AG09309 (cell line): Measurements from ENCODE around the gene ZNF385C.
"Not testable (repeated sequence)": the region's sequence is repeated elsewhere in the genome, so short reads cannot be mapped to it uniquely, and the experiment has no call there.

Experiments
- DNase-seq: peaks from one replicate; pipeline ENCODE4 v3.0.0-alpha.2; 2010; ENCODE audit warnings: low read depth
- H3K4me3 ChIP-seq: 2 replicates; pipeline ENCODE4 v1.5.1; 2011; ENCODE audit warnings: mild to moderate bottlenecking, low read depth, low read length, moderate library complexity; ENCODE audit not compliant: control insufficient read depth
- CTCF ChIP-seq: IDR thresholded peaks from 2 replicates; pipeline ENCODE4 v1.5.1; 2011; ENCODE audit warnings: mild to moderate bottlenecking, low read depth, low read length, inconsistent platforms; ENCODE audit not compliant: insufficient read depth, control insufficient read depth; ENCODE audit errors: missing control alignments

Gene ZNF385C

GRCh38 chr17:42010898-42011516 lies 87.3 kb downstream of the ZNF385C start:
- no peak for DNase-seq
- no peak overlapping the region for H3K4me3 ChIP-seq
- no peak for TF ChIP-seq CTCF

GRCh38 chr17:42010266-42010680 lies 88.0 kb downstream of the ZNF385C start:
- H3K4me3 ChIP-seq, DNase-seq: not testable (repeated sequence)

- DNase-seq = no peak
- peak; percentile 17 for TF ChIP-seq CTCF
- no peak overlapping the region for H3K4me3 ChIP-seq
Measured at GRCh38 chr17:42009170-42009569, 89.1 kb downstream of the ZNF385C start.

GRCh38 chr17:42005166-42005565 lies 93.1 kb downstream of the ZNF385C start:
- TF ChIP-seq CTCF = no peak
- no peak overlapping the region for H3K4me3 ChIP-seq
- no peak for DNase-seq

GRCh38 chr17:42002792-42003301 lies 95.4 kb downstream of the ZNF385C start:
- no peak for TF ChIP-seq CTCF
- no peak overlapping the region for H3K4me3 ChIP-seq
- no peak for DNase-seq

GRCh38 chr17:42002175-42002791 lies 96.0 kb downstream of the ZNF385C start:
- TF ChIP-seq CTCF = no peak

GRCh38 chr17:42001729-42002128 lies 96.5 kb downstream of the ZNF385C start:
- no peak for TF ChIP-seq CTCF
- DNase-seq = no peak
- H3K4me3 ChIP-seq = no peak overlapping the region

More at GRCh38 chr17:42002175-42002791, 96.0 kb downstream of the ZNF385C start:
- no peak for DNase-seq
- H3K4me3 ChIP-seq = no peak overlapping the region
